Thoracic aorta (tissue), 2 donors: ENCODE results near the gene IFNA21. TPM values are rescaled to one million over a fixed set of nuclear protein-coding genes. Genes with fewer than 3 reads are reported as not detected.
"Not testable (repeated sequence)": the region's sequence is repeated elsewhere in the genome, so short reads cannot be mapped to it uniquely, and the experiment has no call there.

Experiments
- ATAC-seq: fragments of 150-250 bp; one replicate; pipeline ENCODE4 v1.8.0; 2017; ENCODE audit warnings: low read depth; ENCODE audit not compliant: insufficient number of reproducible peaks, low FRiP score
- DNase-seq: peaks from one replicate; pipeline ENCODE4 v3.0.0-alpha.2; 2020; ENCODE audit warnings: low spot score
- H3K27ac ChIP-seq, 2 donors: fragments of 200-600 bp; sonication (generic); 1 replicate in 1 of 2; 2 replicates in 1 of 2; pipeline ENCODE4 v1.5.1; 2016; ENCODE audit warnings: mild to moderate bottlenecking in 2 of 2, moderate library complexity in 2 of 2
- H3K27me3 ChIP-seq: fragments of 200-600 bp; sonication (generic); replicated peaks from 2 replicates; pipeline ENCODE4 v1.6.0; 2016; ENCODE audit warnings: mild to moderate bottlenecking; ENCODE audit not compliant: insufficient read depth
- H3K36me3 ChIP-seq: fragments of 200-600 bp; sonication (generic); one replicate; pipeline ENCODE4 v1.5.1; 2016
- H3K4me1 ChIP-seq, 2 donors: fragments of 200-600 bp; sonication (generic); 1 replicate in 1 of 2; 2 replicates in 1 of 2; pipeline versions ENCODE4 v1.5.1 to v1.6.0; 2016; ENCODE audit warnings: low read depth in 2 of 2, mild to moderate bottlenecking in 1 of 2; ENCODE audit not compliant: control insufficient read depth in 1 of 2
- H3K4me3 ChIP-seq: fragments of 200-600 bp; sonication (generic); 2 replicates; pipeline ENCODE4 v1.5.1; 2016; ENCODE audit warnings: mild to moderate bottlenecking
- H3K9me3 ChIP-seq: fragments of 200-600 bp; sonication (generic); 2 replicates; pipeline ENCODE4 v1.5.1; 2016
- CTCF ChIP-seq: fragments of 200-600 bp; sonication (generic); IDR thresholded peaks from one replicate; pipeline ENCODE4 v1.5.1; 2019; ENCODE audit warnings: antibody characterized with exemption
- total RNA-seq, 2 donors: library from RNA; depleted of rRNA; stranded (reverse); fragments of >200 nt; gene quantifications; one replicate each; pipeline versions ENCODE4 v1.1.0 to v1.2.3, GENCODE V29; 2016

IFNA21 gene
- total RNA-seq = not detected

- H3K36me3 ChIP-seq, H3K4me3 ChIP-seq, ATAC-seq, H3K27me3 ChIP-seq, H3K27ac ChIP-seq, H3K9me3 ChIP-seq, DNase-seq, H3K4me1 ChIP-seq: not testable (repeated sequence)
These were observed at the start of gene IFNA21 for GRCh38 chr9:21166560-21166959. Gene IFNA21, minus strand, starts transcription at chr9:21166660. Its CDS starts 48 bp downstream, at chr9:21166612.

DNA sequence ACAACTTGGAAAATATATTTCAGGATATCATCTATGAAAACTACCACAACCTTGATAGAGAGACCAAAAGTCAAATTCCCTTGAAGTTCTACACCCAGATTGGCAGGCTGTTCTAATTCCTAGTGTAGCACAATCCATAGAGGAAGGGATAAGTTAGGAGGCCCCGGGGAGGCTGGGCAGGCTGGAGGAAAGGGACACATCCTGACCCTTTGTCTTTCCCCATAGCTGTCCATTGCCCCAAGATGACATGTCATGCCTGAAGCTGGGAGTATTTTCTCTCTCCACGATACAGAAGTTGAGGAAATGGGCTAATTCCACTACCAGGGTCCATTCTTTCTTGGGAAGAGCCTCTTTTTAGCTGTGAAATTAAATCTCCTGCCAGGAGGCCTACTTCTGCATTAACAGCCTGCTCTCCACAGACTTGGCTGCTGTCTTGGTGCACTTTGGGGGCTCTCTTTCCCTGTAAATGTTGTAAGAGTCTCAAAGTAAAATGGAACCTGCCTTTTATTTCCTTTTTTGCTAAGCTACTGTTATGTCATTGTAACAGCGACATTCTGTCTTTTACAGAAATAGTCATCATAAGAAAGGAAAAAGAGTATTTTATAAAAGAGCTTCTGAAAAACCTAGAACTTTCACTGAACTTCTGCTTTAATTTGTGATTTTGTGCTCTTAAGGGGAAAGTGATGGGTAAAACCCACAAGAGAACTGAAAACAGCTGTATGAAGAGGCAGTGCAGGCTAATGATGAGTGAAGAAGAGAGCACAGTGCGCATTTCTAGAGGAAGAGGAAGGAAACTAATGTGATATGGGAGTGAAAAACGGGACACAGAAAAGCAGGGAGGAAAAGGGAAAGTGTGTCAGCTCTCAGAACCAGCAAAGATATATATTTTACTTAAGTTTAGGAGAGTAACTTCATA lies 47.2 kb upstream of the IFNA21 start:
- not testable (repeated sequence) for H3K4me1 ChIP-seq, H3K9me3 ChIP-seq, DNase-seq, H3K27me3 ChIP-seq, H3K36me3 ChIP-seq, H3K27ac ChIP-seq, H3K4me3 ChIP-seq, ATAC-seq

- H3K27ac ChIP-seq, H3K36me3 ChIP-seq, H3K4me3 ChIP-seq, H3K27me3 ChIP-seq, H3K9me3 ChIP-seq, ATAC-seq, DNase-seq, H3K4me1 ChIP-seq: not testable (repeated sequence)
These were observed 45.7 kb upstream of the IFNA21 start for GRCh38 chr9:21212160-21212559.

- not testable (repeated sequence) for H3K4me3 ChIP-seq, H3K27me3 ChIP-seq, DNase-seq, H3K4me1 ChIP-seq, ATAC-seq, H3K9me3 ChIP-seq, H3K27ac ChIP-seq, H3K36me3 ChIP-seq
These were observed 44.3 kb upstream of the IFNA21 start for GRCh38 chr9:21210782-21211181.

GRCh38 chr9:21210311-21210710 lies 43.9 kb upstream of the IFNA21 start:
- ATAC-seq = no peak
- no peak for TF ChIP-seq CTCF

DNA sequence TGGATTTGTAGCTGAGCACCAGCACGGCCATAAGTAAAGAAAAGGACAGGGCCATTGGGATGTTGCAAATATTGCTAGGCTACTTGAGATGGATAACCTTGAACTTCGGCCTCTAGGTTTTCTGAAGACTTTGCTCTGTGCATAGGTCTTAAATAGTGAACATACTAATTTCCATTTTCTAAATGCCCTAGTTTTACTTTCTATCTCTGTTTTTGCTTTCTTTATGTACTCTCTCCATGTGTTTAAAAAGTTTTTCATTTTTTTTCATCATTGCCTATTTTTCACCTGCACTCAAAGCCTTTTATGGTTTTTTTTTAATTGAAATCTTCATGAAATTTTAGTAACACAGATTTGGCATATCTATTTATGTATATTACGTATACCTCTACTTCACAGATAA lies 40.6 kb upstream of the IFNA21 start, which contains the start of gene IFNA10:
TSS of gene IFNA10 (minus strand) at position 101 of the 400 bp plus-strand sequence. CDS start at position 55, 46 bp downstream.
- DNase-seq, H3K27ac ChIP-seq, ATAC-seq, H3K4me1 ChIP-seq, H3K27me3 ChIP-seq, H3K4me3 ChIP-seq, H3K9me3 ChIP-seq, H3K36me3 ChIP-seq: not testable (repeated sequence)

More at GRCh38 chr9:21210311-21210710, 43.9 kb upstream of the IFNA21 start:
- H3K27me3 ChIP-seq = no peaks in the 10 kb centered on the region
- no peaks in the 10 kb centered on the region for H3K4me1 ChIP-seq
- H3K27ac ChIP-seq = no peak overlapping the region
- no peaks in the 10 kb centered on the region for H3K36me3 ChIP-seq
- H3K4me3 ChIP-seq = no peak overlapping the region
- DNase-seq = no peak
- no peaks in the 10 kb centered on the region for H3K9me3 ChIP-seq

DNA sequence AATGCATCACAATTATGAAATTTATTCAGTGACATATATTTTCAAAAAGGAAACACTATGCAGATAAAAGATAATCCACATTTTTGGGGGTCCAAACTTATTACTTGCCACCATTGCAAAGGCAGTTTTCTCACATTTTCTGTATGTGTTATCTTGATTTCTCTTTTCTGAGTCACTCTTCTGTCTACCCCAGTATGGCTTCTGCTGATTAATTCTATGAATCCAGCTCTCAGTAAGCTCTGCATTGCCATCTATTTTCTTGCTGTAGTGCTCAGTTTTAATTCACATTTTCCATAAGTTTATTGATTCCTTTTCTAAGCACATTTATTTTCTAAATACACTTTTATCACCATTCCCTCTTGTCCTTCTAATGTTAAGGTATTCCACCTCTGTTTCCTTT lies 38.7 kb upstream of the IFNA21 start:
- H3K36me3 ChIP-seq = no peaks in the 10 kb centered on the region
- ATAC-seq = no peak
- no peaks in the 10 kb centered on the region for H3K9me3 ChIP-seq
- no peak overlapping the region for H3K27ac ChIP-seq
- no peak for DNase-seq
- no peaks in the 10 kb centered on the region for H3K4me1 ChIP-seq
- no peak overlapping the region for H3K4me3 ChIP-seq
- no peak for TF ChIP-seq CTCF
- H3K27me3 ChIP-seq = no peaks in the 10 kb centered on the region

DNA sequence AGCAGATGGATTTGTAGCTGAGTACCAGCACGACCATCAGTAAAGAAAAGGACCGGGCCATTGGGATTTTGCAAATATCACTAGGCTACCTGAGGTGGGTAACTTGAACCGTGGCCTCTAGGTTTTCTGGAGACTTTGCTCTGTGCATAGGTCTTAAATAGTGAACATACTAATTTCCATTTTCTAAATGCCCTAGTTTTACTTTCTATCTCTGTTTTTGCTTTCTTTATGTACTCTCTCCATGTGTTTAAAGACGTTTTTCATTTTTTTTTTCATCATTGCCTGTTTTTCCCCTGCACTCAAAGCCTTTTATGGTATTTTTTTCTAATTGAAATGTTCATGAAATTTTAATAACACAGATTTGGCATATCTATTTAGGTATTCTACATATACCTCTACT lies 35.6 kb upstream of the IFNA21 start, which contains the start of gene IFNA7:
TSS of gene IFNA7 (minus strand) at position 101 of the 400 bp plus-strand sequence. CDS start at position 61, 40 bp downstream.
- H3K9me3 ChIP-seq, H3K4me1 ChIP-seq, H3K27me3 ChIP-seq, H3K36me3 ChIP-seq, H3K4me3 ChIP-seq, DNase-seq, ATAC-seq, H3K27ac ChIP-seq: not testable (repeated sequence)

GRCh38 chr9:21194867-21195776 lies 28.7 kb upstream of the IFNA21 start:
- not testable (repeated sequence) for DNase-seq, ATAC-seq, H3K4me1 ChIP-seq, H3K9me3 ChIP-seq, H3K36me3 ChIP-seq, H3K27ac ChIP-seq, H3K27me3 ChIP-seq
- peak overlapping the region; percentile 38 for H3K4me3 ChIP-seq

- H3K4me3 ChIP-seq, H3K27me3 ChIP-seq, H3K4me1 ChIP-seq, H3K36me3 ChIP-seq, DNase-seq, H3K27ac ChIP-seq, ATAC-seq, H3K9me3 ChIP-seq: not testable (repeated sequence)
These were observed 21.0 kb upstream of the IFNA21 start, which contains the start of gene IFNA4 for GRCh38 chr9:21187487-21187886. Gene IFNA4, minus strand, starts transcription at chr9:21187587. Its CDS starts 56 bp downstream, at chr9:21187531.
